HG03521 (cell line): ENCODE results near the gene RNF149.
"Not testable (repeated sequence)": the region's sequence is repeated elsewhere in the genome, so short reads cannot be mapped to it uniquely, and the experiment has no call there.

ENCODE experiments used
- ATAC-seq: cut with Tn5 transposase; IDR thresholded peaks from one replicate; pipeline ENCODE4 v1.9.1; 2021; ENCODE audit warnings: mild to moderate bottlenecking, moderate library complexity; ENCODE audit not compliant: unreplicated experiment

The RNF149 gene, protein sequence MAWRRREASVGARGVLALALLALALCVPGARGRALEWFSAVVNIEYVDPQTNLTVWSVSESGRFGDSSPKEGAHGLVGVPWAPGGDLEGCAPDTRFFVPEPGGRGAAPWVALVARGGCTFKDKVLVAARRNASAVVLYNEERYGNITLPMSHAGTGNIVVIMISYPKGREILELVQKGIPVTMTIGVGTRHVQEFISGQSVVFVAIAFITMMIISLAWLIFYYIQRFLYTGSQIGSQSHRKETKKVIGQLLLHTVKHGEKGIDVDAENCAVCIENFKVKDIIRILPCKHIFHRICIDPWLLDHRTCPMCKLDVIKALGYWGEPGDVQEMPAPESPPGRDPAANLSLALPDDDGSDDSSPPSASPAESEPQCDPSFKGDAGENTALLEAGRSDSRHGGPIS

DNA sequence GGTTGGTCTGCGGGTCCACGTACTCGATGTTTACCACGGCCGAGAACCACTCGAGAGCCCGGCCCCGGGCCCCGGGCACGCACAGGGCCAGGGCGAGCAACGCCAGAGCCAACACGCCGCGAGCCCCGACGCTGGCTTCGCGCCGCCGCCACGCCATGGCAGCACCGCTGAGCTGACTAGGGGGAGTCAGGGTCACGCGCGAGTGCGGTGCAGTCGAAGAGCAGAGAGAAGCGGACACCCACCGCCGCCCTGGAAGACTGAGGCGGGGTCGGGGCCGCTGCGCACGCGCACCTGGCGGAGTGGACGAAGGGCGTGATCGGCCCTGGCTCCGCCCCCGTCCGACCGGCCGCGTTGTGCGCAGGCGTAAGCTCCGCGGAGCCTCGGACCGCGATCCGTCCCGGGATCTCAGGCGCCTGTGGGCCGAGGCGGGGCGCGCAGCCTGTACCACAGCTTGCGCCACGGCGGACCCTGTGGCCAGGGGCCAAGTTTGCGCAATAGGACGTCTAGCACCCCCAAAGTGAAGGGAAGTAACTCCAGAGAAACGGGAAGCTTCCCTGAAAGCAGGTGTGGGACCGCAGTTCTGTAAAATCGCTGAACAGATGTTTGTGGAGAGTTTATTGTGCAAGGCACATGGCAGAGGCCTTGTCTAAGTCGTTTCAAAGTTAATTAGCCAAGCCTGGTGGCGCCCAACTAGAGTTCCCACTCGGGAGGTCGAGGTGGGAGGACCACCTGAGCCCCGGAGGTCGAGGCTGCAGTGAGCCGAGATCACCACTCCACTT, at the start of gene RNF149:
TSS of gene RNF149 (minus strand) at position 270 of the 779 bp plus-strand sequence. CDS start at position 157, 113 bp downstream.
- ATAC-seq, result peak; percentile 52

DNA sequence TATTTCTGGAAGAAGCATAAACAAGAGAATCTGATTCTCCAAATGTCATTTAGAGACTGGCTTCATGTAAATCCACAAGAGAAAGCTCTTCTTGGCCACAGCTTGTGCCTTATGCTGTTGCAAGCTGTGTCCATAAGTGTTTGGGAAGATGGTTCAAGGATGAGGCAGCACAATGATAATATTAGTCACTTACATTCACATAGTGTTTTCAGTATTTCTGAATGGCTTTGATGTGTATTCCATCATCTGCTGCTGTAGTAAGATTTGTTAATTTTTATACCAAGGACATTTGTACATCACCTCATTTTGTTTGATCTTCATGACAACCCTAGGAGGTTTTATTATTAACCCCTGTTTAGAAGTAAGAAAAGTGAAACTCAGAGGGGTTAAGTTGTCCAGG, 48.9 kb upstream of the RNF149 start:
- no peak for ATAC-seq

DNA sequence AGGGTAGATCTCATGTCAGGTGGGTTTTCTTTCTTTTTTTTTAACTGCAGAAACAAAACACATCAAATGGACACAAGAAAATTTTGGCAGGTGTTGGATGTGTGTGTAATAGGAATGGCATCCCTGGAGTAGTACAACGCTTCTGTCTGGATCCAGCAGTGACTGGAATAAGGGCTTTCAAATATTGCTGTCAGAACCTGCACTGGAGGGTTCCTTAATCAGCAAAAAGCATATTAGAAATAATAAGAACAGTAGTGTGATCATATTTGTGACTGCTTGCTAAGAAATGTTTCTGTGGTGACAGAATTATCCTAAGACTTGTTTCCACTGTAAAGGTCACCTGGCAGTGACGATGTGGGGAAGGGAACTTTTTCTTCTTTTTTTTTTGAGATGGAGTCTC, 48.0 kb upstream of the RNF149 start:
- no peak for ATAC-seq

DNA sequence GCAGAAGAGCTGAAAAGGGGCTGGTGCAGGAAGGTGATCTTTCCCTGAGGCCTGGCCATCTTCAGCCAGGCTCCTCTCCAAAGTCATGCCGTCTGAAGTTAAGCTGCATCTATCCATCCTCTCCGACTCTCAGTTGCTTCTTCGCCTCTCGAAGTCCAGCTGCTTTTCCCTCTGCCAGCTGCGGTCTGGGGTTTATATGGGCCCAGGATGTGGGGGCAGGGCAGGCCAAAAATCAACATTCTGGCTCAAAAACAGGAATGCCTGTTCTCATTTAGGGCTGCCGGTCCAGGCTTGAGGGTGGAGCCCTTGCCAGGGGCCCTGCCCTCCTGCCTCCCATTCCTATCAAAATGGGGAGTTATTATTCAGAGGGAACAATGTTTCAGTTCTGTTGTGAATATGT, 47.6 kb upstream of the RNF149 start:
- ATAC-seq, result no peak

DNA sequence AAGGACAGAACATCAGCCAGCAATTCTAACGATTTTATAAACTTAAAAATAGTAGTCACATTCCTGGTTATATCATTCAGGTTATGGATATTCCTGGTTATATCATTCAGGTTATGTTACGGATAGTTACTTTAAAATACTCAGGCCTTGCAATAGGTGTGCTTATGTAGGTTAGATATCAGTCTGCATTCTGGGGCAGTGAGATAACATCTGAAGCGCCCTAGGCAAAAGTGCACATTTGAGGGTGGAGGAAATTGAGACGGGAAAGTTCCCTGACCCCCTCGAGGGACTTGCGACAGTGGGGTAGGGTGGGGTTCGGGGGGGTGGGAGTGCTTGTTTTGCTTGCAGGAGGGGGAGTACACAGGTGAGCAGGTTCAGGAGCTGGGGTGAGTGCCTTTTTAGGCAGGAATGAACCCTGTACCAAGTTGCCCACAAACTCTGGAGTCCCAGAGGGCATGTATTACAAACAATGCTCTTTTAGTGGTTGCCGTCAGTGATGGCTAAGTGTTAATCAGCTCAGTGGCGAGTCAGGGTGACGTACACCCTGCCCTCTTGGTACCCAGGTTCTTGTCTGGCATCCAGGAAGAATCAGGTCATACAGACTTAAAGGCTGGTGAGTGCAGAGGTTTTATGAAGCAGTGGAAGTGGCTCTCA, 47.0 kb upstream of the RNF149 start:
- ATAC-seq, result no peak

DNA sequence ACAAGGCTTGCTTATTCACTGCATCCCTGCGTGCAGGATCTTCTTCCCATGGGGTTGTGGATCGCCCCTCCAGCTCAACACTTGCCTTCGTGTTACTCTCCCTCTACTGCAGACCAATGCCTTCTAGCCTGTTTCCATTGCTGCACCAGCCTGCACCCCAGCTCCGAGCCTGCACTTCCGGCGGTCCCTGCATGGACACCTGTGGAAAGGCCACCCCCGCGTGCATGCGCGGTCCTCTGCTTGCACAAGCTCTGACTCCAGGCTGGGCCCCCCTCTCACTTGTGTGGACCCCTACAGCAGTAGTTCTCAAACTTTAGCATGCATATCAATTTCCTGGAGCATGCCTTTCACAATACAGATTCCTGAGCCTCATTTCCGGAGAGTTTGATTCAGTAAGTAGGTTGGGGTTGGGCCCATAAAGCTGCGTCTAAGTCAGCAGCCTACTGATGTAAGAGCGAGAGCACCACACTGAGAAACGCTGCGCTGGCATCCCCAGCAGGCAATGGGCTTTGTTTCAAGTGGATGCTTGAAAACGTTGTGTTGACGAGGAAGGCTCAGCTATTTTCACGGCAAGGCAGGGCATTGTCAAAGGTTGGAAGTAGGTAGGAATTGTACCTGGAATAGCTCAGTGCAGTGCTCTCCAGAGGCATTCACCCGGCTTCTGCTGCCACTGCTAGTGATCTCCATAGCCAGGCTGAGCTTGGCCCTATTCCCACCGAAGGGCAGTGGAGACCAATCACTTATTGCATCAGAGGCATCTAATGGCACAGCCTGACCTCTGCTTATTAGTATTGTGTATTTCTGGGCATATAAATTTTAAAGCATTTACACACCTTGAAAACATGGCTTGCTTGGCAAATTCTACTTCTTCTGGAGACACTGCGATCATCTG, 46.2 kb upstream of the RNF149 start:
- ATAC-seq, result no peak

DNA sequence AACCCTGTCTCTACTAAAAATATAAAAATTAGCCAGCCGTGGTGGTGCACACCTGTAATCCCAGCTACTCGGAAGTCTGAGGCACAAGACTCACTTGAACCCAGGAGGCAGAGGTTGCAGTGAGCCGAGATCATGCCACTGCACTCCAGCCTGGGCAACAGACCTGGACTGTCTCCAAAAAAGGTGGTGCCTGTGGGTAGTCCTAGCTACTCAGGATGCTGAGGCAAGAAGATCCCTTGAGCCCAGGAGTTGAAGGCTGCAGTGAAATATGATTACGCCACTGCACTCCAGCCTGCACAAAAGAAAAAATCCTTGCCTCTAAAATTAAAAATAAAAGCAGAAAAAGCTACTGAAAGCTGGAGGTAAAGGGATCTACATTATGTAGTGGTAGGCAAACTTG, 44.1 kb upstream of the RNF149 start:
- not testable (repeated sequence) for ATAC-seq

DNA sequence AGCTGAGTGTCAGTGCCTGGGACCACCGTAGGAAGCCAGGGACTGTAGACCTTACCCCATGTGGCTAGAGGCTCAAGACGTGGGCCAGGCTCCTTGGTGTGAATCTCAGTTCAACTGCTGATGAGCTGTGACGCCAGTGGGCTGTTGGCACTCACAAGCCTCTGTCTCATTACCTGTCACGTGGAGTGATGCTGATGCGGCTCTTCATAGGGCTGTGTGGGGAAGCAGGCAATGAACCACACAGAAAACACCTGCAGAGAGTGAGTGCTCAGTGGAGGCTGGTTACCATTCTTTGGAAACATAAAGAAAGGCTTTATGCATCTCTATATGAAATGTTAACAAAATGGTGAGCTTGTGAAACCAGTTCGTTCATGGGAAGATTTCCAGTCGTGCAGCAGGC, 42.7 kb upstream of the RNF149 start:
- no peak for ATAC-seq

DNA sequence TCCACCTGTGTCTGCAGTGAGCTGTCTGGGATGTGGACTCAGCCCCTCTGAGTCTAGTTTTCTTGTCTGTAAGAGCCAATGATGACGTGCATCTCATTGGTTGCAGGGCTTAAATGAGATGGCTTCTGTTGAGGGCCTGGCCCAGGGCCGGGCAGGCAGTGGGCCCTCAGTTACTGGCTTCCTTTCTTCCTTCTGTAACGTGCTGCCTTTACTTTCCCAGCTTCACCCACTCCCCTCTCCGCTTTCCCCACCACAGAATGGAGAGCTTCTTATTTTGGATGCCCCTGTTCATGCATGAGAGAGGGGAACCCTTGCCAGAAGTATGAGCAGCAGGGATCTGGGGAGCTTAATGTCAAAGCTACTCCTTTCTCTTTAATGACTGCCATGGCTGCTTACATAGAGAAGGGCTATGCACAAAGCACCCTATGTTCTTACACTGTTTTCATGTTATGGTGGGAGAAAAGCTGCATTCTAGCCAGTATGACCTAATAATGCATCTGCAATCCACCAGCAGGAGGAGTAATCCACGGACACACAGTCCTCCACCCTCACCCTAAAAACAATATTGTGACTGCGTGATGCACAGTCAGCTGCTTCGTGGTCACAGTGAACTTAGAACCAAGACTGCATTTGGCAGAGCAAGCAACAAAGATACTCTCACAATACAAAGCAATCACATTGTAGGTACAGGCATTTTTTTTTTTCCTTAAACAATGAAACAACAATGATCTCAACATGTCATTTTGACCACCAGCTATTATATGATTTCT, 41.6 kb upstream of the RNF149 start:
- no peak for ATAC-seq

DNA sequence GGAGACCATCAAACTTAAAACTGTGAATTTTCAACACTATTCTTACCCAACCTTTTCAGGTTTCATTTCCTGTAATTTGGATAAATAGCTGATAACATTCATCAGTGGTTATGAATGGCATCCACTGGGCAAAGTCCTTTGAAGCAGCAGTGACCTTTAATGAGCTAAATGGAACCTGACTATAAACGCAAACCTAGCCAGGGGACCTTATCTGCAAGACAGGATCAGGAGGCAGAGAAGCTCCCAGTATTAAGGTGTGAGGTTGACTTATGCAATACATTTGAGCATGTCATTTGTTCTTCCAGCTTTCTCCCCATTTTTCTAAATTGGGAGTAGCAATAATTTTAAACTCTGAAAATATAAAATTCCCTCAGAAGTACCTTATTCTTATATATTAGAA, 40.4 kb upstream of the RNF149 start:
- no peak for ATAC-seq

DNA sequence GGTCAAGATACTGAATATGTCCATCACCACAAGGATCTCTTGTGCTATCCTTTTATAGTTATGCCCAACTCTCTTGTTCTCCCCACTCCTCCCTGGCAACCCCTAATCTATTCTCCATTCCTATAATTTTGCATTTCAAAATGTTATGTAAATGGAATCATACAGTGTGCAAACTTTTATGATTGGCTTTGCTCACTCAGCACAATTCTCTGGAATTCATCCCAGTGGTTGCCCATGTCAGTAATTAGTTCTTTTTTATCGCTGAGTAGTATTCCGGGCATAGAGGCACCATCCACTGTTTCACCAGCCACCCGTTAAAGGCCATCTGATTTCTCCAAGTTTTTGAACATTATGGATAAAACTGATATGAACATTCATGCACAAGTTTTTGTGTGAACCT, 38.4 kb upstream of the RNF149 start:
- ATAC-seq, result no peak

DNA sequence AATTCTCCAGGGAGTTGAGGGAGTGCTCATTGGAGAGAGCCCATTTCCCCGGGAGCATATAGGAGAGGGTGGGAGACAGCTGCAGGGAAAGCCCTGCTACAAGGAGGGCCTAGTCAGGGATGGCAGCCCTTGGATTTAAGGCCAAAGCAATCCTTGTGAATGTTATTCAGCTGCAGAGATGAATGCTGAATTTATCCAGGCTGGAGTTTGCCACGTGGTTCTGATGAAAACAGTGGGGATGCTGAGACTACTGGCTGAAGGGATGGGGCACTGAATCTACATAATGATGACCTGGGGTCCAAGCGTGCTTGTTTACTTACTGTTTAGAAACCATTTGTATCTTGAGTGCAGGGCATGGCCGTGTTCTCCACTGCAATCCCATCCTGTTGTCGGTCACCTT, 35.6 kb upstream of the RNF149 start:
- no peak for ATAC-seq

DNA sequence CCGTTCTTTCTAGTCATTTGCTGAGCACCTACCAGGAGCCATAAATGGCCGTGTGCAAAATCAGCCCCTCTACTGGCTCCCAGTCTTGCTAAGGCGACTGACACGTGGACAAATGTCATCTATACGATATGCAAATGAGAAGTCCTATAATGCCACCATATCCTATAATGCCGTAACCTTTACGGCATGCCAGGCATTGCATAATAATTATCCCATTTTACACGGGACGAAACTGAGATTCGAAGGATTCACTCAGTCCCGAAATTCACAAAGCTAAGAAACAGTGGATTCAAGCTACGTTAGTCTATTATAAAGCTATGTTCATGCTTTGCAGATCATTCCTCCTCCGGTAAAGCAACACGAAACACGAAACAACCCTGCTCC, 34.1 kb upstream of the RNF149 start:
- no peak for ATAC-seq

DNA sequence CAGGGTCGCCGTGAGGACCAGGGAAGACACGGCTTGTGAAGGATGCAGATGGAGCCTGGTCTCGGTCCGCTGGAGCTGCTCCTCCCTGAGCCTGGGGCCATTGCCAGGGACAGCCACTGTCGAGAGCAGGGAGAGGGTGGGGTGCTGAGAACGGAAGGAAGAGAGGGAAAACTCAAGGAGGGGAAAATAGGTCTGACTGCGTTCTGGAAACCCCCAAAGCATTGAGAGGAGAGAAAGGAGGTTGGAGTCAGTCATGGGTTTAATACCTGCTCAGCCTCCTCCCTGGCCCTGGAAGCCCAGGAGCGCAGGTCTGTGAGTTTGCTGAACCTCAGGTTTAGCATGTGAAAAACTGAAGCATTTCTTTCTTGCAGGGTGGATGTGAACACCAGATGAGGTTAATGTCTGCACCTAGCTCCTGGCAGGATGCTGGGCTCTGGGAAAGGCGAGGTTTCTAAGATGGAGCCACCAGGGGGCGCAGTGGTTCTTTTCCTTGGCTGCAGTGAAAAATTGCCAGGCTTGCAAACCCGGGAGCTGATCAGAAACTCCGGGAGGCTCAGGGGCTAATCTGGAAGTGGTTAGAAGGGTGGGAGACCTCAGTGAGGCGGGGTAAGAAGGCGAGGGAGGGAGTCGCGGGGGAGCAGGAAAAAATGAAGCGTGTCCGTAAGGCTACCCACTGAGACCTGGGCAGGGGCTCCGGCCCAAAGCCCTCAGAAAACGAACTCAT, 33.6 kb upstream of the RNF149 start:
- no peak for ATAC-seq

DNA sequence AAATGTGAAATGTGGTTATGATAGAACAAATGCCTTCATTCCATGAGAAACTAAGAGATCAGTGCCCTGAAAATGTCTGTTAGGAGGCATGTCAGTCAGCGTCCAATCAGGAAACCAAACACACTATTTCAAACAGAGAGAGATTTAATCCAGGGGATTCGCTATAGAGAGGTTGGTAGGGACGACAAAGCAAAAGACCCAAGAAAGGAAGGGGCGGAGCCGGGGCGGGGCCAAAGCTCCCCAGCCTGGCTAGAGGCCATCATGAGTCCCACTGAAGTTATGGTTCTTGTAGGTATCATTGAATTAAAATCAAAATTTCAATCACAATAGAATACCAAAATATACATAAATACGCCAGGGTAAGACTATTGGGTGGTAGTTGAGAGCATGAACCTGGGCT, 32.9 kb upstream of the RNF149 start:
- ATAC-seq, result no peak

DNA sequence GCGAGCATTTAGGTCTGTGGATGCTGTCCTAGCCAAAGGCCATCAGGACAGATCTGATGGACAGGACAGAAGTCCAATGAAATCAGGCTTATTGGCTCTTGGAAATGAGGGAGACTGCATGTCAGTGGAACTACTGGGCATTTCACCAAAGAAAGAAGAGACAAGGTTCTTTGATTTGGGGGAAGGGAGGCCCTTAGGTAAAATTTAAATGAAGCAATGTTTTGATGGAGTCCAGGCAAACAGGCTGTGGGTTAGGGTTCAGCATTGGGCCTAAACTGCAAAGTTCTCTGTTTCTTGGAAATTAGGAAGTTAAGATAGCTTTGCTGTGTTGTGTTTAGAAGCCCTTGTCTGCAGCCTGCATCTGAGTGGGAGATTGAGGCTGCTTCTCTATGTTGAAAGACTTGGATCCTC, 31.6 kb upstream of the RNF149 start:
- no peak for ATAC-seq

DNA sequence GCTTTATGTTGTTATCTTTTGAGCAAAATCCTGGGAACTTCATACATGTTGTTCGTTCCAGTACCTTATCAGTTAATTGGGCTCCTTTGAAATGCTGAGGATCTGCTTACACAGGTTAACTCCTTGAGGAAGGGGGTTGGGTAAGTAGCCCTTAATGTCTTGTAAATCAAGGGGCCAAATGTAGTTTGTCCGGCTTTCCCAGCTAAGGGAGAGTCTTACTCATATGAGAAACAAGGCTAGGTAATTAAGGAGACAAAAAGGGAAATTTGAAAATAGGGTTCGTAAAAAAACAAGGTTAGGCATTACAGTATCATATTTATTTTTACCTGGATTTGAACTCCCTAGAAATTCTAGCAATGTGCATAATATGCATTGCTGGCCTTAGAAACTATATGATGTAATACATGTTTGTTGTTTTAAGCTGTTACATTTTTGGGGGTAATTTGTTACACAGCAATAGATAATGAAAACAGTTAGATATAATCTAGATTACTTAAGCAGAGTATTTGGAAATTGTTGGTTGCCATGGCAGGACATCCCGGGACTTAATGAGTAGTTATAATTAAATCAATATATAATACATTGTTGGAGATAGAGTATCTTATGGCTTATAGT, 30.9 kb upstream of the RNF149 start:
- no peak for ATAC-seq

DNA sequence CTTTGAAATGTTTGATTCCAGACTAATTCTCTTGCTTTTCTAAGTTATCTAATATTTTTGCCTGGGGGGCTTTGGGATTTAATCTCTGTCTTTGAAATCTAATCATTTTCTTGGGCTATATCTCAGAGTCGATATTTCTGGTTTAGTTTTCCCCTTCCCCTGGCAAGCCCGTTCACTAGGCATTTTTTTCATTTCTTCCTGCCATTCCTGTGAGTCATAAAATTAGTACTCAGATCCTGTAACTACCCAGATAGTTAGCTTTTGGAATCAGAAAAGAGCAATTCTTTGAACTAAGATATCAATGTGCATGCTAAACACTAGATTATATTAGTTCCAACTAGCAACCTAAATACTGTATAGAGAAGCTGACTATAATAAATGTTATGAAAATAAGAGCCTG, 29.4 kb upstream of the RNF149 start:
- ATAC-seq, result no peak
